Stimulated activated CD4-positive, alpha-beta T cell treated with anti-CD3 and anti-CD28 coated beads, Interleukin-12 subunit alpha, Interleukin-12 subunit beta, amount 100 ng/mL, for 48 hours (primary cell): ENCODE measurements around the gene DOHH.

Experiments used
- DNase-seq, 3 donors: peaks; one replicate each; pipeline ENCODE4 v3.0.0-alpha.2; 2020; ENCODE audit warnings: low read depth in 2 of 3, low spot score in 1 of 3

DOHH gene

DNA sequence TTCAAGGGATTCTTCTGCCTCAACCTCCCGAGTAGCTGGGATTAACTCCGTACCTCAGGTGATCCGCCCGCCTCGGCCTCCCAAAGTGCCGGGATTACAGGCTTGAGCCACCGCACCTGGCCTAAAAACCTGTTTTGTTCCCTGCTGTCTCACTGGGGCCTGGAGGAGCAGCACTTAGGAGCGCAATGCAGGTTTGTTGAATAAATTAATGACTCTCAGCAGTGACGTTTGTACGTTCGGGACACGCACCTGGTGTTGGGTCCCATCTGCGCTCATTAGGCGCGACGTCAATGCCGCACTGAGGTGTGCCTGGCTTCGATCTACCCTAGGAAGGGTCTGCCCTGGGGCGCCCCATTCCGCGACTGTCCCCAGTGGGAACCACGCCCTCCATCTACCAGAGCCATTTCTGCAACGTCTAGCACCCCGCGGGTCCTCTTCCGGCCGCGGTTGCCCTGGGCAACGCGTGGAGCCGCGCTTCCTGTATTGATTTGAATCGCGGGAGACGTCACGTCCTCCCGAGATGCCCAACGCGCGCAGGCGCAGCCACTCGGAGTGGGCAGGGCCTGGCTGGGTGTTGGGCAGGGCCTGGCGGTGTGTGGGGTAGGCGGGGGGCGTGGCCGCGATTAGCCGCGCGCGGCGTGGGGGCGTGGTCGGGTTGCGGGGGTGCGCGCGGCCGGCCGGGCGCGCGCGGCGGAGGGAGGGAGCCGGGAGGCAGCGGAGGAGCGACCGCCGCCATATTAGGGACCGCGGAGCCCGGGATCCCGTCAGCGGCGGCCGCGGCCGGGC, 5.3 kb upstream of the DOHH start, which contains the start of gene FZR1:
TSS of gene FZR1 (plus strand) at position 714 of the 786 bp plus-strand sequence. CDS start 16,679 bp downstream, outside the sequence.
- peak; percentile 98 to 99 (median 99) for DNase-seq

DNA sequence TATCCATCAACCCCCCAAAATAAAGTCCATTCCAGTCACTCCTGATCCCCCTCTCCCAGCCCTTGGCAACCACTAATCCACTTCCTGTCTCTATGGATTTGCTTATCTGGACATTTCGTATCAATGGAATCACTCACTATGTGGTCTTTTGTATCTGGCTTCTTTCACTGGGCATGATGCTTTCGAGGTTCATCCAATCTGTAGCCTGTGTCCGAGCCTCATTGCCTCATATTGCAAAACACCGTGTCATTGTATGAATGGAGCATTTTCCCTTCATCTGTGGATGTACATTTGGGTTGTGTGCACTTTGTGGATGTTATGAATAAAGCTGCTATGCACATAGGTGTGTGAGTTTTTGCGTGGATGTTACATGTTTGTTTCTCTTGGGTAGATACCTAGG, 4.3 kb upstream of the DOHH start:
- DNase-seq, result no peak

DNA sequence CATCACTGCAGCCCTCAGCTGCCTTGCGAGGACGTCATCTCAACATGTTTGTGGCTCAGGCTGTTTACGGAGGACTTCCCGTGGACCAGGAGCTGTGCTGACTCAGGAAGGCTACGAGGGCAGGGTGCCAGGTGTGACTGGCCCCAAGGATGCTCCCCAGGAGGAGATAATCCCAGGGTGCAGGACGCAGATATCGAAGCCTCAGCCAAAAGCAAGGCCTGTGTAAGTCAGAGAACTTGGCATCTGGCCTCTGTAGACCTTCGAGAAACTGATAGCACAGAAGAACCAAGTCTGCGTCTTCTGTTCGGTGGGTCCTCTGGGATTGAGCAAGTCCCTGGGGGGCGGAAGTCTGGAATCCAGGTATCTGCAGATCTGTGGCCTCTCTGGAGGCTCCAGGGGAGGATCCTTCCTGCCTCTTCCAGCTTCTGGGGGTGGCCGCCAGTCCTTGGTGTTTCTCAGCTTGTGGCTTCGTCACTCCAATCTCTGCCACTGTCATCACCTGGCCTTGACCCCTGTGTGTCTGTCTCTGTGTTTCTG, 2.6 kb upstream of the DOHH start:
- DNase-seq, result no peak

DNA sequence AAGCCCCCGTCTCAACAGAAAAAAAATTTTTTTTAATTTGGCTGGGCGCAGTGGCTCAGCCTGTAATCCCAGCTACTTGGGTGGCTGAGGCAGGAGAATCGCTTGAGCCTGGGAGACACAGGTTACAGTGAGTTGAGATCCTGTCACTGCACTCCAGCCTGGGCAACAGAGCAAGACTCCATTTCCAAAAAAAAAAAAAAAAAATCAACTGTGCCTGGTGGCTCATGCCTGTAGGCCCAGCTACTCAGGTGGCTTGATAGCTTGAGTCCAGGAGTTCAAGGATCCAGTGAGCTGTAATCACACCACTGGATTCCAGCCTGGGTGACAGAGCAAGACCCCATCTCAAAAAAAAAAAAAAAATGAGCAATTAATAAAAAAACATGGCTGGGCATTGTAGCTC, 1.3 kb upstream of the DOHH start:
- no peak for DNase-seq

DNA sequence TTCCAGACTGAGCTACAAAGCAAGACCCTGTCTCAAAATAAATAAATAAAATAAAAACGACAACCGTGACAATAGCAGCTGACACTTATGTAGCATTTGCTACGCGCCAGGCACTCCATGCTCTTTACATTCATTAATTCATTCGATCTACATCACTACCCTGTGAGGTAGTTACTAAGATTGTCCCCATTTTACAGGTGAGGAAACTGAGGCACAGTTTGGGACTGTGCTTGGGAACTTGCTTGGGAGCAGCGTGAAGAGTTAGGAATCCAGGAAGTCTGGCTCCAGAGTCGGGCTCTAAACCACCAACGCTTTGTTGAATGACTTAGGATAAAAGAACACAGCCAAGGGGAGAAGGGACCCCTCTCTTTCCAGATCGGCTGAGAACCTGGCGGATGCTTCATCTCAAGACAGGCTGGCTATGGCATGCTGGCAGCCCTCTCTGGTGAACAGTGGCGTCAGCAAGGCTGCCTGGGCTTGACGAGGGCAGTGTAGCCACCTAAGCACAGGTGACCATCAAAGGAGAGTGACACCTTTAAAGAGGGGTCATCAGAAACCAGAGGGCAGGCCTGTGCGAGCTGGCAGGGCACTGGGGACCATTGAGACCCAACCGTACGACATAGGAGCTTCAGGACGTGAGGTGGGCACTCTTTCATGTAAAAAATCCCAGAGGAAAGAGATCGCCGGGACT, 591 bp downstream of the DOHH start:
- DNase-seq, result no peak

DNA sequence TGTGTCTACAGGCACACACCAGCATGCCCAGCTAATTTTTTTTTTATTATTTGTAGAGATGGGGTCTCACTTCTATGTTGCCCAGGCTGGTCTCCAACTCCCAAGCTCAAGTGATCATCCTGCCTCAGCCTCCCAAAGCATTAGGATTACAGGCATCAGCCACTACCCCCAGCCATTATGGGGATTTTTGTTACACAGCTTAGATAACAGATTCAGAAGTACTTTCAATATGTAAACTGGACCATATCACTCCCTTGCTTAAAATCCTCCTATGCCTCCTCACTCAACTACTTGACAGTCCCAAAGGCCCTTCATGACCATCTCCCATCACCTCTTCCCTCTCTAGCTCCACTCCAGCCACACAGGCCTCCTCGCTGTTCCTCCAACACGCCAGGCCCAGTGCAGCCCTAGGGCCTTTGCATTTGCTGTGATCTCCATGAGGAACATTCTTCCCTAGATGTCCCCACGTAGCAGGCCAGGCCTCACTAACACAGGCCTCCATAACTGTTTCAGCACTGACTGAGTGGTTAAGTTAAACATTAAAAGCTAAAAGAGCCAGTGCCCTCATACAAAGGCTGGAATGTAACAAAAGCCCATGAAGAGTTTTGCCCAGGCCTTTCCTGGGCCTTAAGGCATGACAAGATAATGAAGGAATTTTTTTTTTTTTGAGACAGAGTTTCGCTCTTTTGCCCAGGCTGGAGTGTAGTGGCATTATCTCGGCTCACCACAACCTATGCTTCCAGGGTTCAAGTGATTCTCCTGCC, 2.5 kb downstream of the DOHH start:
- DNase-seq, result no peak

DNA sequence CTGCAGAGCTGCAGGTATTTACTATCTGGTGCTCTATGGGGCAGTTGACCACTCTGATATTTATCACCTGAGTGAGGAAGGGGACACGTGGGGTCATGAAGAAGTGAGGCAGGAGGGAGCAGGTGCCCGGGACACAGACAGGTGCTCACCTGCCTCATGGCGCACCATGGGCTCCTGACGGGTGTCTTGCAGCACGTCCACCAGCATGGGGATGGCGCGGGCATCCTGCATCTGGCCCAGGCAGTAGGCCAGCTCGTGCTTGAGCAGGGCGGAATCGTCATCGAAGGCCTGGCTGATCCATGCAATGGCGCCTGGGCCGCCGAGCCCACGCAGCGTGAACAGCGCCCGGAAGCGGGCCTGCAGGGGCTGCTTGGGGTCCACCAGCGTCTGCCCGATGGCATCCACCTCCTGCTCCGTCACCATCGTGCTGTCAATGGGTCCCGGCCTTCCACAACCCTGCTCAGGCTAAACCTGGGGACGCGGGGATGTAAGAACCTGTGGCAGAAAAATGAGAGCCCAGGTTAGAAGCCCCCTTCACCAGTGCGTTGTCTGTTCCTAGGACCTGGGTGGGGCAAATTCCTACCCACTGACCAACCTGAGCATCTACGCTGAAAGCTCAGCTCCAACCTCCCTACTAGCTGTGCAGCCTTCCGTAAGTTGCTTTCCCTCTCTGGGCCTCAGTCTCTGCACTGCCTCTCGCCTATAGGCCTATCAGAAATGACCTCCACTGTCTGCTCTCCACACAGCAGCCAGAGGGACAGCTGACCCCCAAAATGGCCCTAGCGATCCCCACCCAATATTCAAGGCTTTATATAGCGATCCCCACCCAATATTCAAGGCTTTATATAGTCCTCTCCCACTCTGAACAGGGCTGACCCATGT, 3.8 kb downstream of the DOHH start:
- no peak for DNase-seq

DNA sequence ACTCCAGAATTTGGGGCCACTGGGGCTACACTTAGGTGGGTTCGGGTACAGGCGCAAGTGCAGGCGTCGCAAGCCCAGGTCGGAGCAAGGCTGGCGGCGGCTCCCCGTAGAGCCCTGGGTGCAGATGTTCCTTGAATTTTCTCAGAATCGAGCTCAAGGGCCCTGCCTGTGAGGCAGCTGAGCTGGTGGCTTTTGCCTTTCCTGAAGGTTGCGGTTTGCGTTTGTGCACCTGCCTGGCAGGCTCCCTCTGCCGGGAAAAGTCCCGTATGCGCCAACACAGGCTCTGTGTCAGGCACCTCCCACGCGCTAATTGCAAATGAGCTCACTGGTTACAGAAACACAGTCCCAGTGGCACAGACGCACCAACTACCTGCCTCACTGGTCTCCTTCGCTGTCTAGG, 5.9 kb downstream of the DOHH start:
- DNase-seq, result peak; percentile 52 to 63 (median 55)

DNA sequence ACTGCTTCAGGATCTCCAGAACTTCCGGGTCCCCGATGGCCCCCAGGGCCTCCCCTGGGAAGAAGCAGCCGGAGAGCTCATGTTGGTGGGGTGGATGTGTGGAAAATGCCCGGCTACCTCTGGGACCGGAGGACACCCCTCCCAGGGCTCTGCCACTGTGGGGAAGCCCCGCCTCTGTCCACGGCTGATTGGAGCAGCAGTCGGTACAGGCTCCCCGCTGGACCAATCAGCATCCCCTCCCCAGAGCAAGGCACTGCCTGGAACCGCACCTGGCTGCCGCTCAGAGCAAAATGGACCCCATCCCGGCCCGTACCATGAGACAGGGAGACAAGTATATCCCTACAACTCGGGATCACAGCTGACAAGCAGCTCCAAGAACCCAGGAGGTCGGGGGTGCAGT, 6.4 kb downstream of the DOHH start:
- peak in 1 of 3 donors; percentile 48 for DNase-seq

DNA sequence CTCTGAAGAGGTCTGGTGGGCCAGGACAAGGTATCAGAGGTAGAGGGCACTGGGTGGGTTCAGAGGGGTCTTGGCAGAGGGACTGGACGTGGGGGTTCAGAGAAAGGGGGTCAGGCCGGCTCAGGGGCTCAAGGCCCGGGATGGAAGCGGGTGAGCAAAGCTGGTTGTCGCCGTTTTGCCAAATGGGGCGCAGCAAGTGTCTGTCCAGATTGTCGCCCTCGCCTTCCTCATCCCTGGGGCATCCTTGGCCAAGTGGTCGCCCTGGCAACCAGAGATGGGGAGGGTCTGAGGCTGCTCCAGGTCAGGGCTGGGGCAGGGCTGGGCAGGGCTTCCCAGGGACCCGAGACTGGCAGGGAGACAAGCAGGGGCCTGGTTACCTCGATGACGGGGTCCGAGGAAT, 6.8 kb downstream of the DOHH start:
- no peak for DNase-seq

DNA sequence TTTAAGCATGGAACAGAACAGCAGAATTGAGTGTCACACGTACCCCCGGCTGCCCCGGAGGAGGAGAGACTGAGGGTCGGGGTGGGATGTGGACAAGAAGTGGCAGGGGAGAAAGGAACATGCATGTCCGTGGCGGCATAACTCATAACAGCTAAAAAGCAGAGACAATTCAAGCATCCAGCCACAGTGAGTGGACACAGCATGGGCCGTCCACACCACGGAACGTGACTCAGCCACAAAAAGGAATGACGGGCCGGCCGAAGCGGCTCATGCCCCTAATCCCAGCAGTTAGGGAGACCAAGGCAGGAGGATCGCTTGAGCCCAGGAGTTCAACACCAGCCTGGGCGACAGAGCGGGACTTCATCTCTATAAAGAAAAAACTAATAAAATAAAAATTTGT, 7.6 kb downstream of the DOHH start:
- DNase-seq, result no peak

DNA sequence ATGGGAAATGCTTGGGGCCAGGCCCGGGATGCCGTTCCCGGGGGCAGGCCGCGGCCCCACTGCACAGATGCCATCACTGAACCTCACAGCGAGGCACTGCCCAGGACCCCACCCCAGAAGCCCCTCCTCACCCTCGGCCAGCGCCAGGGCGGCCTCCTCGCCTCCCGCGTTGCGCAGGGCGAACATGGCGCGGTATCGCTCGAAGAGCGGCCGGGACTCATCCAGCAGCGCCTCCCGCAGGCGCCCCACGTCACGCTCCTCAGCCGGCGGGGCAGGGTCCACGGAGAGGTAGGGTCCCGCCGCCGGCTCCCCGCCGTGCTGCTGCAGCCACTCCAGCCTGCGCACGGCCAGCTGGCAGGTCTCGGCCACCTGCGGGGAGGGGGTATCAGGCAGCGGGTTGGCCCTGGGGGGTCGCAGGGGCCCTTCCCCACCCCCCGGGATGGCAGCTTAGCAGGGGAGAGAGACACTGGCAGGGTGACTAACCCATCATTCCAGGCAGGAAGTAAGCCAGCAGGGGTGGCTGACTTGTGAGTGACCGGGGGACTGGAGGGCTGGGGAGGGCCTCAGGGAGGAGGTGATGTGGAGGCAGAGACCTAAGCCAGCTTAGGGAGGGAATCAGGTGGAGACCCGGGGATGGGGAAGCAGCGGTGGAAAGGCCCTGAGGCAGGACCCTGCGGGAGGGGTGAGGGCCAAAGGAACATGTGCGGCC, 8.2 kb downstream of the DOHH start:
- DNase-seq, result no peak

DNA sequence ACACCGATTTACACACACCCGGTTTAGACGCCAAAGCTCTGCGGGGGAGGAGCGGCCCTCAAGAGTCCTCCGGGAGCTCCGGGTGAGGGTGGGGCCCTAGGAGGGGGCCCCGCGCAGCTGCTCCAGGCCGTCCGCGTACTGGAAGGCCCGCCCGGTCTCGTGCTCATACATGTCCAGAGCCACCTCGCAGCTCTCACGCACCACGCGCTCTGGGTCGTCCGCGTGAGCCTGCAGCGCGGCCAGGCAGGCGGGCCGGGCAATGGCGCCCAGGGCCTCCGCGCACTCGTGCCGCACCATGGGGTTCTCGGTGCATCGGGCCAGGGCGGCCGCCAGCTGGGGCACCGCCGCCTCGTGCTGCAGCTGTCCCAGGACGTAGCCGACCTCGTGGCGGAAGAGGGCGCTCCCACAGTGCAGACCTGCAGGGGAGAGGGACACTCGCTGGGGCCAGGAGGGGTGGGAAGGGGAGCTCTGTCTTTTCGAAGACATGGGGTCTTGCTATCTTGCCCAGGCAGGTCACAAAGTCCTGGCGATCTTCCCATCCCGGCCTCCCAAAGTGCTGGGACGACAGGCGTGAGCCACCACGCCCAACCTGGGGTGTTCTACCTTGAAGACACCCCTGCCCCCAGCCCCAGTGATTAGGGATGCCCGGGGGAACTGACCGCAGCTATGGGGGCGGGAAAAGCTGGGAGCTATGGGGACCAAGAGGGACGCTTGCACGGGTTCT, 8.9 kb downstream of the DOHH start:
- DNase-seq, result no peak

DNA sequence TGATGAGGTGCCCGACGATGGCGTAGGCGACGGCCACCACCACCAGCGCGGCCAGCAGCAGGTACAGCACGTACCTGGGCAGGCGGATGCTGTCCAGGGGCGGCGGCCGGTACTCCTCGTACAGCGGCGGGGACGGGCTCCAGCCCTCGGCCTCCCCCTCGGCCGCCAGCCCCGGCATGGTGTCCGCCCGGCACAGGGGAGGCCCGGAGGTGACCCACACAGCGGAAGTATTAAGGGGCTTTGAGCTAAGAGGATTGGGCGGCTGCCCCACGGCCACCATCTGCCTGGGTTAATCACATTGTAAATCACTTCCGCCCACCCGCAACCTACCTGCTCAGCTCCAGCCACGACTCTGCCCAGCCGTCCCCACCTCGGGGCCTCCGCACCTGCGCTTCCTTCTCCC, 17.2 kb downstream of the DOHH start, which contains the start of gene SMIM44:
TSS of gene SMIM44 (minus strand) at position 216 of the 403 bp plus-strand sequence. CDS start at position 178, 38 bp downstream.
- DNase-seq, result no peak

DNA sequence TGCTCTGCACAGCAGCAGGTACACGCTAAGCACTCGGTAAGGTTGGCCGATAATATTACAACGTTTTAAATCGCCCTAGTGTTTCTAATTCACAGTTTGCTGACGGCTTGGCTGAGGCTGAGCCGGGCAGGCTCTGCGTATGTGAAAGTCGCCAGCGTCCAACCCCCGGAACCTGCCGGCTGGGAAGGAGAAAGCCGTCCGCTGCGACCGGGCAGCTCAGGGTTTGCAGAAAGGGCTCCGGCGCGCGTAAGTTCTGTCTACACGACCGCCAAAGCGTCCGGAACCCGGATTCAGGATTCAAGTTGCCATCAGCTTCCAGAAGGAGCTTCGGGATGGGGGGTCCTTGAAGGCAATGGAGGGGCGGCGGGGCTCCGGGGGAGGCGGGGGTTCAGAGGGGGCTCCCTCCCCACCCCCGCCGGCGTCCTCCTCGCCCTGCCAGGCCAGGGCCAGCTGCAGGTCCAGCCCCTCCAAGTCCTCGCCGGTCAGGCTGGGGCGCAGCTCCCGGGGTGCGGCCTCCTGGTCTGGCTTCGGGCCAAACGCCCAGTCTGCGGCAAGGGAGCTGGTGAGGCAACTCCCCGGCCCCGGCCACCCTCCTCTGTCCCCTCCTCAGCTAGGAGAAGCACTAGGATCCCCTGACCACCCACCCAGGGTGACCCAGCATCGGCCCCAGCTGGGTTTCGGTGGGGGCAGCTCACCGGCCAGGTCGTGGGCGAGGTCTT, 17.8 kb downstream of the DOHH start:
- no peak for DNase-seq

DNA sequence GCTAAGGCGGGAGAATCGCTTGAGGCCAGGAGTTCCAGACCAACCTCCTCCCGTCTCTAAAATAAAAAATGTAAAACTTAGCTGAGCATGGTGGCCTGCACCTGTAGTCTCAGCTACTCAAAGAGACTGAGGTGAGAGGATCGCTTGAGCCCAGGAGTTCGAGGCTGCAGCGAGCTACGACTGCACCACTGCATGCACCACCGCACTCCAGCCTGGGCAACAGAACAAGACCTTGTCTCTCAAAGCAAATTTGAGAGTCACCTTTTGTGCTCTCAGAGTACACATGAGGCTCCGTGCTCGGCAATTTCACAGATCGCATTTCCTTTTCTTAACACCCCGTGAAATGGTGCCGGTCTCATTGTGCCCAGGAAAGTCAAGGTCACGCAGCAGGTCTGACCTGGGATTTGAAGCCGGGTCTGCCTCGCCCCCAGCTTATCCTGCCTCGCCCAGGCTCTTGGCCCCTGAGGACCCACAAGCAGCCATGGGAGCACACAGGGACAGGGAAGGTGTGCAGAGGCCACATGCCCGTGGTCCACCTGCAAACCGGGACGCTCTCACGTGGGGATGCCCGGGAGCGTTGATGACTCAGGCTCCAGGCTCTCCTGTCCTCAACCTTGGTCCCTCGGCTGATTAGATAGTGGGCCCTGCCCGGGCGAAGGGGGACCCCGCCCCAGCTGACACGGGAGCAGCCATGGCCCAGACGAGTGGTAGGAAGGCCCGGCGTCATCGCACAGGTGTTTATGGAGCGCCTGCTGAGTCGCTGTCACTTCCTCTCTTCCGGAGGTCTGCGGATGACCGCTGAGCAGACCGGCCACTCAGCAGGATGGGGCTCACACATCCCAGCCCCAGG, 19.0 kb downstream of the DOHH start:
- no peak for DNase-seq

DNA sequence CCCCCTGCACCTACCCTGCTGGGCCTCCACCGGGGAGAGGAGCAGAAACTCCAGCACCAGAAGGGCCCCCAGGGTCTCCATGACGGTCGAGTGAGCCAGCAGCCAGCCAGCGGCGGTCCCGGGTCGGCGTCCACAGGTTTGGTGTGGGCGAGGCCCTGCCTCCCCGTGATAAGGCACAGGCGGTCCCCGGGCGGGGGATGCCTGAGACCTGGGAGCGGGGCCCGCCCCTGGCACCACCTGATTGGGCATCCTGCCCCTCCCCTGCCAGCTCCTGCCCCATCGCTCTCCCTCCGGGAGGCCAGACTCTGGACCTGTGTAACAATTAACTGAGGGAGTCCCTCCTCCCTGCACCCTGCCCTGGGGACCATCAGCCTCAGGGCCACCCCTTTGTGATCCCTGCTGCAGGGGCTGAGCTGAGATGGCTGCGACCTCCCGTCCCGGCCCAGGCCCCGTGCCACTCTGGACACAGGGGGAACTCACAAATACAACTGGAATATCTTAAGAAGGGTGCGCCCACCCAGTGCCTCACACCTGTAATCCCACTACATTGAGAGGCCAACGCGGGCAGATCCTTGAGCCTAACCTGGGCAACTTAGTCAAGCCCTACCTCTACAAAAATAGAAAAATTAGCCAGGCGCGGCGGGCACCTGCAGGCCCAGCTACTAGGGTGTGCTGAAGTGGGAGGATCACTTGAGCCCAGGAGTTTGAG, 19.9 kb downstream of the DOHH start, which contains the start of gene SMIM24:
TSS of gene SMIM24 (minus strand) at position 143 of the 709 bp plus-strand sequence. CDS start at position 81, 62 bp downstream.
- no peak for DNase-seq
